22Rv1 (cell line): ENCODE data around the gene FKBP10.

Source experiments
- CTCF ChIP-seq: fragments of 450-650 bp; IDR thresholded peaks from 2 replicates; pipeline ENCODE4 v1.5.1; 2017; ENCODE audit warnings: mild to moderate bottlenecking
- ZFX ChIP-seq: fragments of 450-650 bp; IDR thresholded peaks from 2 replicates; pipeline ENCODE4 v1.6.1; 2017; ENCODE audit warnings: antibody characterized with exemption, borderline replicate concordance

DNA sequence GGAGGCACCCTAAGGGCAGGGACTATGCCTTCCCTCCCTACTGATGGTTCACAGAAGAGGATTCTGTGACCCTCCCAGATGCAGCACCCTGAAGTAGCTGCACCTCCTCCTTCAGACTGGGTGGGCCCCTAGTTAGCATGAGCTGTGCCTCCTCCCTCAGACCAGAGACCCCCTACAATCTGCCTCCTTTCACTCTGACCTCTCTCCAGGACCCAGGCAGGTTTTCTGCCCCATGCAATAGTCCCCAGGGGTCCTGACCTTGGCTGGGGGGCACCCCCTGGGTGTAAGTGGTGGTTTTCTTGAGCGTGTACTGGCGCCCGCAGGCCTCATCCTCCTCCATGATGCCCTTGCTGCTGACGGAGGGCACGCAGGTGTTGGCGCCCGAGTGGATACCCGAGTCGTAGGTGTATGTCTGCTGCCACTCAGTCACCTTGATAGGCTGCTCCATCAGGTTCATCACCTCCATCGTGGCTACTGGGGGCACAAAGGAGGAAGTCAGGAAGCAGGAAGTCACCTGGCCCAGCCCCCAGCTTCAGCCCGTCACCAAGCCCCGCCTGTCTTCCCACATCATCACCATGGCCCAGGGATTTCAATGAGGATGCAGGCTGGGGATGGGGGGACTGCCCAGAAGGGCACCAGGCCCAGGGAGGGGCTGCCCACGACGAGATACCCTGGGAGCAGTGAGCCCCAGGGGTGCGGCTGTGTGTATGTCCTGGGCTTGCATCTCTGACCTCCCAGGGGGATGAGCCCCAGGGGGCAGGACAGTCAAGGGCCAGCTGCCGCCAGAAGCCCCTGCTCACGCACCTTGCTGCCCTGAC lies 41.2 kb upstream of the FKBP10 start:
- TF ChIP-seq CTCF, result no peak
- no peak for TF ChIP-seq ZFX
